Stimulated activated CD8-positive, alpha-beta memory T cell treated with anti-CD3 and anti-CD28 coated beads, Interleukin-4, amount 100 ng/mL, for 24 hours (primary cell): Measurements from ENCODE around the gene KRTAP5-9.
"Not testable (repeated sequence)": the region's sequence is repeated elsewhere in the genome, so short reads cannot be mapped to it uniquely, and the experiment has no call there.

Experiments used
- DNase-seq: peaks from one replicate; pipeline ENCODE4 v3.0.0-alpha.2; 2020; ENCODE audit warnings: low read depth

KRTAP5-9 gene

GRCh38 chr11:71548120-71548519, at the start of gene KRTAP5-9:
Gene KRTAP5-9 (plus strand): TSS chr11:71548420. CDS start chr11:71548658, 238 bp downstream.
- DNase-seq = no peak

- no peak for DNase-seq
Measured at GRCh38 chr11:71499125-71499524, 49.1 kb upstream of the KRTAP5-9 start.

- no peak for DNase-seq
Measured at GRCh38 chr11:71499546-71499945, 48.7 kb upstream of the KRTAP5-9 start.

- DNase-seq = no peak
Measured at GRCh38 chr11:71500601-71501021, 47.6 kb upstream of the KRTAP5-9 start.

GRCh38 chr11:71501071-71501985, 46.9 kb upstream of the KRTAP5-9 start:
- no peak for DNase-seq

- DNase-seq = no peak
Measured at GRCh38 chr11:71502026-71502425, 46.2 kb upstream of the KRTAP5-9 start.

- no peak for DNase-seq
Measured at GRCh38 chr11:71502871-71503435, 45.3 kb upstream of the KRTAP5-9 start.

- no peak for DNase-seq
Measured at GRCh38 chr11:71504531-71504930, 43.7 kb upstream of the KRTAP5-9 start.

GRCh38 chr11:71505001-71505400, 43.2 kb upstream of the KRTAP5-9 start:
- no peak for DNase-seq

- DNase-seq = no peak
Measured at GRCh38 chr11:71505781-71506180, 42.4 kb upstream of the KRTAP5-9 start.

GRCh38 chr11:71507102-71507501, 41.1 kb upstream of the KRTAP5-9 start:
- no peak for DNase-seq

GRCh38 chr11:71518506-71519471, 29.4 kb upstream of the KRTAP5-9 start:
- no peak for DNase-seq

- no peak for DNase-seq
Measured at GRCh38 chr11:71519546-71519945, 28.7 kb upstream of the KRTAP5-9 start.

- no peak for DNase-seq
Measured at GRCh38 chr11:71525188-71525937, 22.9 kb upstream of the KRTAP5-9 start.

GRCh38 chr11:71525938-71526495, 22.2 kb upstream of the KRTAP5-9 start:
- no peak for DNase-seq

- not testable (repeated sequence) for DNase-seq
Measured at GRCh38 chr11:71526796-71527575, 21.2 kb upstream of the KRTAP5-9 start, which contains the start of gene KRTAP5-7. Gene KRTAP5-7 (plus strand): TSS chr11:71527267. CDS start chr11:71527301, 34 bp downstream.

GRCh38 chr11:71527576-71528210, 20.5 kb upstream of the KRTAP5-9 start:
- no peak for DNase-seq

- no peak for DNase-seq
Measured at GRCh38 chr11:71530602-71531001, 17.6 kb upstream of the KRTAP5-9 start.

- DNase-seq = no peak
Measured at GRCh38 chr11:71532036-71532610, 16.1 kb upstream of the KRTAP5-9 start.
